Measurements from ENCODE around the gene PLAU. TPM values are rescaled to one million over a fixed set of nuclear protein-coding genes. Genes with fewer than 3 reads are reported as not detected.
A peak's percentile ranks its signal among the peaks of the same experiment; 100 is the strongest.
"Not testable (repeated sequence)": the region's sequence is repeated elsewhere in the genome, so short reads cannot be mapped to it uniquely, and the experiment has no call there.

The PLAU gene
- total and polyA plus RNA-seq, 8 donors: 1.4 to 29.0 (median 1.9) TPM

- peaks cover 0 to 4% of the 10 kb centered on the region in 2 donors for H3K9me3 ChIP-seq
- TF ChIP-seq CTCF (IDR thresholded peaks at IDR 0.05): no peak
- H3K4me3 ChIP-seq: no peak overlapping the region
- intact Hi-C loops (cut with DNase I): no loop called here
- ATAC-seq (no peak), DNase-seq (no peak)
- H3K4me1 ChIP-seq: peaks cover 5 to 62% of the 10 kb centered on the region in 2 donors
- H3K36me3 ChIP-seq: peaks cover 0 to 24% of the 10 kb centered on the region in 2 donors
- H3K27ac ChIP-seq: no peak overlapping the region
- peaks cover 0 to 26% of the 10 kb centered on the region in 2 donors for H3K27me3 ChIP-seq
Observed at GRCh38 chr10:73915206-73915851, 4.4 kb downstream of the PLAU start.

- peak; percentile 48 for ATAC-seq
- peaks cover 0 to 24% of the 10 kb centered on the region in 2 donors for H3K36me3 ChIP-seq
- no peak for TF ChIP-seq CTCF (IDR thresholded peaks at IDR 0.05)
- H3K4me3 ChIP-seq: no peak overlapping the region
- peak overlapping the region in 1 of 2 donors; percentile 63 for H3K27ac ChIP-seq
- DNase-seq: no peak
- peaks cover 0 to 10% of the 10 kb centered on the region in 2 donors for H3K27me3 ChIP-seq
- peaks cover 0 to 4% of the 10 kb centered on the region in 2 donors for H3K9me3 ChIP-seq
- intact Hi-C loops (cut with DNase I): no loop called here
- peaks cover 0 to 50% of the 10 kb centered on the region in 2 donors for H3K4me1 ChIP-seq
Observed at GRCh38 chr10:73916761-73917470, 6.0 kb downstream of the PLAU start.

- ATAC-seq (no peak), DNase-seq (no peak)
- peaks cover 0 to 2% of the 10 kb centered on the region in 2 donors for H3K27me3 ChIP-seq
- H3K4me3 ChIP-seq: no peak overlapping the region
- H3K36me3 ChIP-seq: peaks cover 0 to 24% of the 10 kb centered on the region in 2 donors
- intact Hi-C loops (cut with DNase I): no loop called here
- peaks cover 0 to 4% of the 10 kb centered on the region in 2 donors for H3K9me3 ChIP-seq
- no peak for TF ChIP-seq CTCF (IDR thresholded peaks at IDR 0.05)
- peaks cover 0 to 42% of the 10 kb centered on the region in 2 donors for H3K4me1 ChIP-seq
- peak overlapping the region in 1 of 2 donors; percentile 63 for H3K27ac ChIP-seq
Observed at GRCh38 chr10:73917566-73918305, 6.8 kb downstream of the PLAU start.

- Histone ChIP-seq H3K36me3 (peaks cover 0 to 17% of the 10 kb centered on the region in 2 donors), H3K27ac (peak overlapping the region in 1 of 2 donors; percentile 61), H3K4me1 (peaks cover 0 to 38% of the 10 kb centered on the region in 2 donors)
- DNase-seq; intact Hi-C loops (cut with DNase I); H3K27me3 ChIP-seq; ATAC-seq; H3K9me3 ChIP-seq; H3K4me3 ChIP-seq: not testable (repeated sequence)
Observed at GRCh38 chr10:73919481-73919880, 8.5 kb downstream of the PLAU start.

- Histone ChIP-seq H3K36me3 (peaks cover 0 to 11% of the 10 kb centered on the region in 2 donors), H3K4me3 (no peak overlapping the region), H3K27ac (peak overlapping the region; percentile 48 to 61), H3K4me1 (peaks cover 0 to 37% of the 10 kb centered on the region in 2 donors), H3K27me3 (no peaks in the 10 kb centered on the region), H3K9me3 (peaks cover 0 to 4% of the 10 kb centered on the region in 2 donors)
- intact Hi-C loops (cut with DNase I): no loop called here
- TF ChIP-seq CTCF (IDR thresholded peaks at IDR 0.05): no peak
- peak in 1 of 4 donors; percentile 18 for DNase-seq
- ATAC-seq: peak; percentile 58
Observed at GRCh38 chr10:73920089-73920488, 9.2 kb downstream of the PLAU start.
